Left ventricle myocardium superior (tissue), 1 donor: ENCODE results near the gene NFE2L3. TPM values are rescaled to one million over a fixed set of nuclear protein-coding genes. Genes with fewer than 3 reads are reported as not detected.

ENCODE experiments used
- ATAC-seq: fragments of 200-7000 bp; cut with Tn5 transposase; one replicate; pipeline ENCODE4 v1.9.1; 2020; ENCODE audit warnings: mild to moderate bottlenecking, moderate library complexity
- DNase-seq: peaks from one replicate; pipeline ENCODE4 v3.0.0-alpha.2; 2020
- intact Hi-C: fragments of 100-400 bp; cut with micrococcal nuclease; formaldehyde crosslinking; loops from one replicate; pipeline ENCODE4 v1.11.0; 2022
- total RNA-seq: library from RNA; stranded (reverse); fragmentation: NEBNext Ultra II Directional; extraction: Animal tissue kit (Norgen Biotek cat#: 25700); gene quantifications from one replicate; pipeline ENCODE4 v1.2.1, GENCODE V29; 2021
- donor health status: DM: no; HTN: yes; CAD: no; lungs with severe emphysema.

Gene NFE2L3
- total RNA-seq, 1 donor from 2014 or later, result 0.94 TPM

DNA sequence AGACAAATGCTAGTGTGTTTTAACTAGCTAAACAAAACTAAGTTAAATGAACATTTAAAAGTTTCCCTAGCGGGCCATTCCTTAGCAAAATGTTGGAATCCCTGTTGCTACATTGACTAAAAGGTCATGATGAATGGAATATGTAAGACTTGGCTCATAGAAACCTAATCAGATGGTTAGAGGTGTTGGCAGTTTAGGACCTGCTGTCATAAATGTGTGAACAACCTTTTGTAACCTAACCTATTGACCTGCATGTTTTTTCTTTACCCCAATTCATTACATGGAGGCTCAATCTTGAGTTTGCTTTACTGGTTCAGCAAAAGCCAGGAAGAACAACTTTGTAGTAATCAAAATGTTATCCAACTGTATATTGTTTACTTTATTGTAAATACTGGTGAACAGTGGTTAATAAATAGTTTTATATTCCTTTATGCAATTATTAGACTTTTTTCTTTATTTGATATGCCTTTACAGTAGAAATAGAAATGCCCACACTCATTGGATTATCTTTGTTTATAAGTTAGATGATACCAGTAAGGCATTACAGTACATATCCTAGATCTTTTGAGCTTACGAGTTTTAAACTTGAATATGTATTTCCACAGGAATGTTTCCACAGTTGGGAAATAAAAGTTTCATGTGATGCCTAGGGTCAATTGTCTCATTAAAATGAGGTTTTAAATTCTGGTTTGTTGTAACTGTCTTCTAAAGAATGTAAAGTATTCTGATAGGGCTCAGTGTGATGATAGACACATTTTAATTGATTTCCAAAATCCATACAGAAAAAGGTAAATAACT lies 61.1 kb downstream of the NFE2L3 start:
- DNase-seq (no peak), ATAC-seq (no peak)
- intact Hi-C loops, result no loop called here

DNA sequence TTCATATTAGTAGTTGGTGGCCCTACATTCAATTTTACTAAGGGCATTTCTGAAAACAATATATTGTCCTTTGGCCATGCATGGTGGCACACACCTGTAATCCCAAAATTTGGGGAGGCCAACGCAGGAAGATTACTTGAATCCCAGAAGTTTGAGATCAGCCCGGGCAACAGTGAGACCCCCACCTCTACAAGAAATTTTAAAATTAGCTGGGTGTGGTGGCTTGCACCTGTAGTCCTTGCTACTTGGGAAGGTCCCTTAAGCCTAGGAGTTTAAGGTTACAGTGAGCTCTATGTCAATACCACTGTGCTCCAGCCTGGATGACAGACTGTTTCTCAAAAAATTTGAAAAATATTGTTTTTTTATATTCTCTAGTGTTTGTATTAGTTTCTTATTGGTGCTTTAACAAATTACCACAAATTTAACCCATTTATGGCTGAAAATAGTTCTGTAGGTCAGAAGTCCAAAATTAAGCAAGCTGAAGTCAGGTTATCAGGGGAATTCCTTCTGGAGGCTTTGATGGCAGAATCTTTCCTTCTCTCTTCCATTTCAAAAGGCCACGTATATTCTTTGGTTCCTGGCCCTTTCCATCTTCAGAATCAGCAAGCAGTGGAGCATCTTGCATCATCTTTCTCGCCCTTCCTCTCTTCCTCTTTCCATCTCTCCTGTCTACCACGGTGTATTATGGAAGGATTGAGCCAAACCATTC lies 62.0 kb downstream of the NFE2L3 start:
- intact Hi-C loops, result no loop called here
- DNase-seq, result no peak
- ATAC-seq, result no peak

DNA sequence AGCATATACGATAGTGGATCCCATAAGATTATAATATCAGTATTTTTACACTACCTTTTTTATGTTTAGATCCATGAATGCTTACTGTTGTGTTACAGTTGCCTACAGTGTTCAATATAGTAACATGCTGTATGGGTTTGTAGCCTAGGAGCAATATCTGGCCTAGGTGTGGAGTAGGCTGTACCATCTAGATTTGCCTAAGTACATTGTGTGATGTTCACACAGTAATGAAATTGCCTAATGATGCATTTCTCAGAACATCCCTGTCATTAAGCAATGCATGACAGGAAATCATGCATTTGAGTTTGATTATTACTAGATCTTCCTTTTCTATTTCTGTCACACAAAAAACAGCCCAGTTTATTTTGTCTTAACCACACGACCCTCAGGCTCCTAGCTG lies 64.1 kb downstream of the NFE2L3 start:
- ATAC-seq (no peak), DNase-seq (no peak)
- intact Hi-C loops, result no loop called here

DNA sequence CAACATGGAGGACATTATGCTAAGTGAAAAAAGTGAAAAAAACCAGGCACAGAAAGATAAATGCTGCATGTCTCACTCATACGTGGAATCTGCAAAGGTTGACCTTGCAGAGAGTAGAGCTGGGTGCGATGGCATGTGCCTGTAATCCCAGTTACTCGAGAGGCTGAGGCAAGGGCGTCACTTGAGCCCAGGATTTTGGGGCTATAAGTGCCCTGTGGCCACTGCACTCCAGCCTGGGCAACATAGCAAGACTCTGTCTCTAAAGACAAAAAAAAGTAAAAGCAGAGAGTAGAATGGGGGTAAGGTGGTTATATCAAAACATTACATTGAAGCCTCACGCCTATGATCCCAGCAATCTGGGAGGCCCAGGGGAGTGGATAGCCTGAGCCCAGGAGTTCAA lies 72.4 kb downstream of the NFE2L3 start:
- ATAC-seq (no peak), DNase-seq (no peak)
- intact Hi-C loops, result no loop called here

DNA sequence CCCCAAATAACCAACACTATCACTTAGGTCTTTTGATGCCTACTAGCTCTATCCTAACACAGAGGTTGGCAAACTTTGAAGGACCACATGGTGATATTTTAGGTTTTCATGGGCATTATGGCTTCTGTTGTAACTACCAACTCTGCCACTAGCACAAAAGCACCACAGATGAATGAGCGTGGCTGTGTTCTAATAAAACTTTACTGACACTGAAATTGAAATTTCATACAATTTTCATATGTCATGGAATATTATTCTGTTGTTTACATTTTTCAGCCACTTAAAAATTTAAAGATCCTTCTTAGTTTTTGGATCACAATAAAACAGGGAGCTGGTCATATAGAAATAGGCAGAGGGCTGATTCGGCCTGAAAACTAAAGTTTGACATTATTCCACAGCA lies 76.0 kb downstream of the NFE2L3 start:
- DNase-seq (no peak), ATAC-seq (no peak)
- intact Hi-C loops, result no loop called here

DNA sequence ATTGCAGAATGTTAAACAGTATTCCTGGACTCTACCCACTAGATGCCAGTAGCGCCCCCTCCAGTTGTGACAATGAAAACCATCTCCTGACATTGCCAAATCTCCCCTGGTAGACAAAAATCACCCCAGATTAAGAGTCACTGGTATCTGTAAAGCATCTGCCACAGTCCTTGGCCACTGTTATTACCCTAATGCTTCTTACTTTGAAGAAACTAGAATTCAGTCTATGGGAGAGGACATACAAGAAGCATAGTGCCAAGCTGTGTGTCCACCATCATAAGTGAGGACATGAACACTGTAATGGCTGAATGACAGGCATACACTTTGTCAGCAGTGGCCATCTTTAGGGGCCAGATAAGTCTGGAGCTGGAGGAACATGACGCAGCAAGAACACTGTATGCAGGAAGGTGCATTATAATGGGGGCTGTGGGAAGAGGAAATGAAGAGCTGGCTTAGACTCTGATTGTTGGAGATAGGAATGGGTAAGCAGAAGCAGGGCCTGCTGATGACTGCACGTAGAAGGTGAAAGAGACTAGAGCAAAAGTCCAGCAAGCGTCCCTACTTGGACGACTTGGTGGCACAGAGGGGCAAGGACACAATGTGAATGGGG lies 82.0 kb downstream of the NFE2L3 start:
- DNase-seq (no peak), ATAC-seq (no peak)
- intact Hi-C loops, result no loop called here

Other genes with a start within 250 kb of the NFE2L3 start
- 430 TPM for gene HNRNPA2B1, start 48.5 kb downstream of the NFE2L3 start, total RNA-seq
- 61.3 TPM for gene CBX3, start 49.5 kb downstream of the NFE2L3 start, total RNA-seq
- gene SNX10, start 139.7 kb downstream of the NFE2L3 start, total RNA-seq, result 1.1 TPM